Glomerular visceral epithelial cell (primary cell): ENCODE results near the gene APBB1.

ENCODE experiments used
- DNase-seq: peaks from one replicate; pipeline ENCODE4 v3.0.0-alpha.2; 2016; ENCODE audit errors: extremely low spot score

The APBB1 gene

DNA sequence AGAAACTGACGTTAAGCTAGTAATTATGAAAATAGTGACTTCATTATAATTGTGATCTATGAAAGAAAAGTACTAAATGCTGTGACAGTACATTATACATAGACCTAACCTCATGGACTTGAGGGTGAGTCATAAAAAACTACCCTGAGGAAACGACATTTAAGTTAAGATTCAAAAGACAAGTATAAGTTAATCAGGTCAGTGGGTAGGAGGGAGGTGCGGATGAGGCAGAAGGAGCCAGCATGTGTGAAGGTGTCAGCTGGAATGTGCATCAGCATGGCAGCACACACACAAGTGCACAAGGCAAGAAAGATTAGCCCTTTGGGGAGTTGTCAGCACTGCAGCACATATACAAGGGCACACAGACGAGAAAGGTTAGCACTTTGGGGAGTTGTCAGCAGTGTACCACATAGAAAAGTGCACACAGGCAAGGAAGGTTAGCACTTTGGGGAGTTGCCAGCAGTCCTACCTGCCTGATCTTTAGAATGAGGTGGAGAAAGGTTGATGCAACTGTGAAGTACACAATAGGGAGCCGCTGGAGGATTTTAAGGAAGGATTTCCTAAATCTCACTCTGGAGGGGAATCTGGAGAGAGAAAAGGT, 67.0 kb downstream of the APBB1 start:
- DNase-seq, result no peak

DNA sequence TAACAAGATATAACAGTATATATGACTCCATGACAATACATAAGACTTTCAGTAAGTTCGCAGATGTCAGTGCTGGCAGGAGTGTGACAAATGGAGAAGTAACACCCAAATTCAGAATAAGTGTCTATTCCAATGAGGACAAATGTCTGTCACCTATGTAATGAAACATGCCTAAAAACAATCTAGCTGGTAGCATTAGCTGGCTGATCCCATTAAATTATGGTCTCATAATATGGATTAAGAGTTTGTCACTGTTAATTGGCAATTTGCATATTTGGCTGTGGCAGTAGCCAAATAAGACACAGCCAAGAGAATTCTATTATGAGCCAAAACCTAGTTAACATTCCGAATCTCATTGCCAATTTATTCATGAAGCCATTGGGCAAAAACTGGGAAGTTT, 68.4 kb downstream of the APBB1 start:
- DNase-seq, result no peak

GRCh38 chr11:6350043-6350442, 68.9 kb downstream of the APBB1 start:
- no peak for DNase-seq

GRCh38 chr11:6345366-6345765, 73.5 kb downstream of the APBB1 start:
- DNase-seq, result no peak
